ENCODE results near the gene DEPDC5. TPM values are rescaled to one million over a fixed set of nuclear protein-coding genes. Genes with fewer than 3 reads are reported as not detected.
A peak's percentile ranks its signal among the peaks of the same experiment; 100 is the strongest.

The DEPDC5 gene
- total and polyA plus RNA-seq, 12 donors = 14.4 to 35.9 (median 23.1) TPM

- Histone ChIP-seq H3K27ac (peak overlapping the region in 2 of 5 donors; percentile 26 to 27), H3K4me3 (no peak overlapping the region), H3K27me3 (no peaks in the 10 kb centered on the region), H3K4me1 (replicated peaks in 1 of 2) (peaks cover 0 to 15% of the 10 kb centered on the region in 2 donors), H3K9me3 (replicated peaks in 1 of 3) (no peaks in the 10 kb centered on the region), H3K36me3 (replicated peaks in 1 of 2) (peaks cover 0 to 5% of the 10 kb centered on the region in 2 donors)
- DNase-seq = peak in 1 of 7 donors; percentile 14
- TF ChIP-seq CTCF (IDR thresholded peaks at IDR 0.05) (no peak), POLR2A (IDR thresholded peaks at IDR 0.05) (no peak)
- 72 to 85% (median 81%) methylated on average over 8 of the region's 8 CpGs for WGBS, 4 donors
- intact Hi-C loops (cut with DNase I) = no loop called here
Observed at GRCh38 chr22:31730344-31730711, 23.5 kb upstream of the DEPDC5 start.

DNA sequence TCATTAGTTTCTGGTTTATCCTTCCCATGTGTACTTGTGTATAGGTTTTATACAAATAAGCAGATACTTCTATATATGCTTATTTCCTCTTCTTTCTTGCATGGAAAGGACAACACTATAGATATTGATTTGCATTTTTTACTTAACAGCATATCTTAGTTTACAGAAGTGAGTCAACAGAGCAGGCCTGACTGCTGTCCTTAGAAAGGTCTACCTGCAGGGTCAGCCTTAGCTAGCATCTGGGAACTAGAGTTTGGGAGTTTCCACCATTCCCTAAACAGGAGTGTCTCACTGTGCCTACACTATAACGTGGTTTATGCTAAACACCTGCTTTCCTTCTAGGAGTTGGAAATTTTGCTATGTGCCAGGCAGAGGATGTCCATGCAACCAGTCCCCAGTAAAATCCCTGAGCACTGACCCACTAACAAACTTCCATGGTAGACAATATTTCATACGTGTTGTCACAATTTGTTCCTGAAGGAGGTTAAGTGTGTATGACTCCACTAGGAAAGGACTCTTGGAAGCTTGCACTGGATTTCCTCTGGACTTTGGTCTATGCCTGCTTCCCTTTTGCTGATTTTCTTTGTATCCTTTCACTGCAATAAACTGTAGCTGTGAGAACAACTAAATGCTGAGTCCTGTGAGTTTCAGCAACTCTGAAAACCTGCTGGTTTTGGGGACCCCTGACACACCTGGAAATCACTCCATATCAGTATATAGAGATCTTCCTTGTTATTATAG lies 21.6 kb upstream of the DEPDC5 start:
- peaks cover 0 to 8% of the 10 kb centered on the region in 2 donors for H3K36me3 ChIP-seq (replicated peaks in 1 of 2)
- H3K4me1 ChIP-seq (replicated peaks in 1 of 2) = peaks cover 0 to 15% of the 10 kb centered on the region in 2 donors
- no peak for DNase-seq
- H3K4me3 ChIP-seq = no peak overlapping the region
- TF ChIP-seq POLR2A (IDR thresholded peaks at IDR 0.05) (no peak), CTCF (IDR thresholded peaks at IDR 0.05) (no peak)
- H3K27ac ChIP-seq = no peak overlapping the region
- intact Hi-C loops (cut with DNase I) = no loop called here
- H3K9me3 ChIP-seq (replicated peaks in 1 of 3) = no peaks in the 10 kb centered on the region
- no peaks in the 10 kb centered on the region for H3K27me3 ChIP-seq
- 65 to 78% (median 71%) methylated on average over 2 of the region's 2 CpGs for WGBS, 4 donors

GRCh38 chr22:31733580-31734079 lies 20.2 kb upstream of the DEPDC5 start:
- intact Hi-C loops (cut with DNase I) = no loop called here
- TF ChIP-seq CTCF (IDR thresholded peaks at IDR 0.05) (no peak), POLR2A (IDR thresholded peaks at IDR 0.05) (no peak)
- Histone ChIP-seq H3K9me3 (replicated peaks in 1 of 3) (no peaks in the 10 kb centered on the region), H3K4me1 (replicated peaks in 1 of 2) (peaks cover 6 to 21% of the 10 kb centered on the region in 2 donors), H3K27me3 (no peaks in the 10 kb centered on the region), H3K27ac (no peak overlapping the region), H3K36me3 (replicated peaks in 1 of 2) (peaks cover 0 to 10% of the 10 kb centered on the region in 2 donors), H3K4me3 (no peak overlapping the region)
- peak in 1 of 7 donors; percentile 11 for DNase-seq
- WGBS, 4 donors = 89 to 94% (median 92%) methylated on average over 7 of the region's 7 CpGs

DNA sequence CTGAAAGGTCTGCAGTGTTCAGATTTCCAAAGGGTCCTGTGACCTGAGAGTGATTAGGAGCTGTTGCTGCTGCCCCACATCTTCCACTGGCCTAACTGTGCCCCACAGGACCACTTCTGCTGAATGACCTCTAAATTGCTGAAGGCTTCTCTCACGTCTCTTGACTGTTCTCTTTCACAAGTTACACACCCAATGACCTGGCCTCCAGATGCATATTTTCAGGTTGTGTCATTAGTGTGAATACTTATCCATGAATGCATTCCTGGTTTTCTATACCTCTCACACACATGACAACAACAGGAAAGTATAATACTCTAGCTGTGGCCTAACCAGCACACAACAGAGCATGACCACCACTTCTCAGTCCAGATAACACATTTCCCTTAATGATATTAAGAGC lies 19.3 kb upstream of the DEPDC5 start:
- 35 to 53% (median 49%) methylated on average over 1 of the region's 1 CpG for WGBS, 4 donors
- no peak overlapping the region for H3K27ac ChIP-seq
- H3K9me3 ChIP-seq (replicated peaks in 1 of 3) = no peaks in the 10 kb centered on the region
- no peaks in the 10 kb centered on the region for H3K27me3 ChIP-seq
- peaks cover 0 to 10% of the 10 kb centered on the region in 2 donors for H3K36me3 ChIP-seq (replicated peaks in 1 of 2)
- peak in 1 of 7 donors; percentile 14 for DNase-seq
- peaks cover 15 to 29% of the 10 kb centered on the region in 2 donors for H3K4me1 ChIP-seq (replicated peaks in 1 of 2)
- TF ChIP-seq CTCF (IDR thresholded peaks at IDR 0.05) (no peak), POLR2A (IDR thresholded peaks at IDR 0.05) (no peak)
- H3K4me3 ChIP-seq = no peak overlapping the region
- intact Hi-C loops (cut with DNase I) = no loop called here
